Right cardiac atrium (tissue), 5 donors: ENCODE results near the gene HOXA7. TPM values are rescaled to one million over a fixed set of nuclear protein-coding genes. Genes with fewer than 3 reads are reported as not detected.

Source experiments
- ATAC-seq, 2 donors: fragments of 200-7000 bp; cut with Tn5 transposase; one replicate each; pipeline versions ENCODE4 v1.8.0 to v1.9.1; 2020; ENCODE audit warnings: moderate library complexity in 2 of 2, mild to moderate bottlenecking in 1 of 2
- DNase-seq, 3 donors: peaks; one replicate each; pipeline ENCODE4 v3.0.0-alpha.2; 2020
- H3K27ac ChIP-seq: one replicate; pipeline ENCODE4 v1.5.1; 2013; ENCODE audit warnings: mild to moderate bottlenecking, low read length, control low read depth, moderate library complexity
- H3K27me3 ChIP-seq: one replicate; pipeline ENCODE4 v1.6.1; 2013; ENCODE audit not compliant: control insufficient read depth, insufficient read depth
- H3K4me1 ChIP-seq: one replicate; pipeline ENCODE4 v1.6.1; 2013; ENCODE audit warnings: low read length; ENCODE audit not compliant: control insufficient read depth, insufficient read depth
- H3K4me3 ChIP-seq: one replicate; pipeline ENCODE4 v1.5.1; 2013; ENCODE audit warnings: low read length, control low read depth
- H3K9me3 ChIP-seq: one replicate; pipeline ENCODE4 v1.6.1; 2013; ENCODE audit warnings: low read length; ENCODE audit not compliant: control insufficient read depth
- WGBS: extraction: QIAGEN DNeasy Blood & Tissue Kit; methylation state at CpG from one replicate; pipeline ENCODE4 v1.1.7; 2013; 5-methylcytosine and 5-hydroxymethylcytosine counted together
- intact Hi-C, 4 donors: fragments of 100-400 bp; cut with DNase I; formaldehyde crosslinking; loops; one replicate each; pipeline versions ENCODE4 v1.11.0 to v1.14.0; 2022 to 2023
- polyA plus RNA-seq: library from polyadenylated mRNA; stranded (reverse); fragments of 200-250 nt; gene quantifications from one replicate; pipeline ENCODE4 v1.2.3, GENCODE V29; 2013
- total RNA-seq, 4 donors: library from RNA; stranded (reverse); fragmentation: NEBNext Ultra II Directional; extraction: Animal tissue kit (Norgen Biotek cat#: 25700); gene quantifications; one replicate each; pipeline ENCODE4 v1.2.1, GENCODE V29; 2021
- donor health status: healthy with polysubstance abuse.
- donor health status: DM: no; HTN: yes; CAD: no.
- donor health status: DM: no; HTN: no; CAD: no.
- donor health status: DM: no; HTN: yes; CAD: no; lungs with severe emphysema.
- donor health status: DM: yes; HTN: yes; CAD: no.

HOXA7 gene
- total and polyA plus RNA-seq, 5 donors: 0.11 TPM; not detected in 4

- H3K27me3 ChIP-seq: no peaks in the 10 kb centered on the region
- DNase-seq (peak in 2 of 3 donors; percentile 27 to 41), ATAC-seq (no peak)
- H3K4me1 ChIP-seq: no peaks in the 10 kb centered on the region
- no peaks in the 10 kb centered on the region for H3K9me3 ChIP-seq
- H3K4me3 ChIP-seq: no peak overlapping the region
- WGBS: 7% methylated on average over 50 of the region's 50 CpGs
- no peak overlapping the region for H3K27ac ChIP-seq
- intact Hi-C loops: loop anchor here in 2 of 4 donors (10.0 kb wide), 2 partner anchors 802 to 1282 kb away; no protein-coding TSS in a partner anchor
Observed at GRCh38 chr7:27166531-27167505, 10.3 kb upstream of the HOXA7 start.

GRCh38 chr7:27165996-27166530 is 9.6 kb upstream of the HOXA7 start:
- Histone ChIP-seq H3K4me1 (no peaks in the 10 kb centered on the region), H3K27me3 (no peaks in the 10 kb centered on the region), H3K4me3 (no peak overlapping the region), H3K9me3 (no peaks in the 10 kb centered on the region), H3K27ac (no peak overlapping the region)
- WGBS: 7% methylated on average over 46 of the region's 46 CpGs
- ATAC-seq (no peak), DNase-seq (peak in 1 of 3 donors; percentile 26)
- intact Hi-C loops: loop anchor here in 2 of 4 donors (10.0 kb wide), 2 partner anchors 801 to 1281 kb away; no protein-coding TSS in a partner anchor

GRCh38 chr7:27165089-27165995 is 8.9 kb upstream of the HOXA7 start, which contains the start of gene HOXA9:
TSS of gene HOXA9 (minus strand) at chr7:27165537. CDS start at chr7:27165457, 80 bp downstream.
- intact Hi-C loops: loop anchor here in 2 of 4 donors (10.0 kb wide), 2 partner anchors 801 to 1281 kb away; no protein-coding TSS in a partner anchor
- WGBS: 6% methylated on average over 82 of the region's 82 CpGs
- H3K27me3 ChIP-seq: no peaks in the 10 kb centered on the region
- ATAC-seq (no peak), DNase-seq (peak in 2 of 3 donors; percentile 60 to 70)
- H3K27ac ChIP-seq: no peak within 1 kb of the TSS
- no peak within 1 kb of the TSS for H3K4me3 ChIP-seq
- no peaks in the 10 kb centered on the region for H3K4me1 ChIP-seq
- H3K9me3 ChIP-seq: no peaks in the 10 kb centered on the region

- no peak overlapping the region for H3K4me3 ChIP-seq
- peak in 2 of 3 donors; percentile 25 to 49 for DNase-seq
- no peak for ATAC-seq
- intact Hi-C loops: loop anchor here (5.0 to 10.0 kb wide), 4 partner anchors 482 to 1280 kb away; no protein-coding TSS in a partner anchor
- H3K4me1 ChIP-seq: no peaks in the 10 kb centered on the region
- WGBS: 4% methylated on average over 47 of the region's 47 CpGs
- no peaks in the 10 kb centered on the region for H3K9me3 ChIP-seq
- H3K27ac ChIP-seq: no peak overlapping the region
- H3K27me3 ChIP-seq: no peaks in the 10 kb centered on the region
Observed at GRCh38 chr7:27164367-27165088, 8.1 kb upstream of the HOXA7 start.

- Histone ChIP-seq H3K4me3 (no peak overlapping the region), H3K27me3 (no peaks in the 10 kb centered on the region), H3K4me1 (no peaks in the 10 kb centered on the region), H3K9me3 (no peaks in the 10 kb centered on the region), H3K27ac (no peak overlapping the region)
- intact Hi-C loops: loop anchor here (5.0 to 10.0 kb wide), 4 partner anchors 482 to 1279 kb away; no protein-coding TSS in a partner anchor
- no peak for ATAC-seq
- 26% methylated on average over 12 of the region's 12 CpGs for WGBS
- no peak for DNase-seq
Observed at GRCh38 chr7:27164045-27164366, 7.5 kb upstream of the HOXA7 start.

GRCh38 chr7:27163288-27164044 is 7.0 kb upstream of the HOXA7 start:
- Histone ChIP-seq H3K27ac (no peak overlapping the region), H3K4me3 (no peak overlapping the region)

GRCh38 chr7:27162561-27163287 is 6.2 kb upstream of the HOXA7 start:
- H3K4me3 ChIP-seq: no peak overlapping the region
- no peak overlapping the region for H3K27ac ChIP-seq
- H3K27me3 ChIP-seq: no peaks in the 10 kb centered on the region
- ATAC-seq (no peak), DNase-seq (no peak)
- H3K4me1 ChIP-seq: no peaks in the 10 kb centered on the region
- whole genome bisulfite sequencing: 66% methylated on average over 7 of the region's 7 CpGs
- H3K9me3 ChIP-seq: no peaks in the 10 kb centered on the region
- intact Hi-C loops: loop anchor here (5.0 to 10.0 kb wide), 4 partner anchors 480 to 1278 kb away; no protein-coding TSS in a partner anchor

More at GRCh38 chr7:27163288-27164044, 7.0 kb upstream of the HOXA7 start:
- Histone ChIP-seq H3K27me3 (no peaks in the 10 kb centered on the region), H3K9me3 (no peaks in the 10 kb centered on the region), H3K4me1 (no peaks in the 10 kb centered on the region)
- DNase-seq: peak in 1 of 3 donors; percentile 16
- ATAC-seq: no peak
- WGBS: 40% methylated on average over 24 of the region's 24 CpGs
- intact Hi-C loops: loop anchor here (5.0 to 10.0 kb wide), 4 partner anchors 481 to 1279 kb away; no protein-coding TSS in a partner anchor

GRCh38 chr7:27161721-27162560 is 5.5 kb upstream of the HOXA7 start:
- H3K4me3 ChIP-seq: no peak overlapping the region

More at GRCh38 chr7:27161721-27162560, 5.5 kb upstream of the HOXA7 start:
- WGBS: 30% methylated on average over 30 of the region's 30 CpGs
- Histone ChIP-seq H3K27ac (no peak overlapping the region), H3K27me3 (no peaks in the 10 kb centered on the region), H3K4me1 (no peaks in the 10 kb centered on the region), H3K9me3 (no peaks in the 10 kb centered on the region)
- intact Hi-C loops: loop anchor here (5.0 to 10.0 kb wide), 4 partner anchors 480 to 1277 kb away; no protein-coding TSS in a partner anchor
- DNase-seq (peak in 2 of 3 donors; percentile 34 to 61), ATAC-seq (no peak)
